ENCODE data around the gene SSC5D.

GRCh38 chr19:55540619-55541018, 52.4 kb downstream of the SSC5D start:
- TF ChIP-seq REST (IDR thresholded peaks at IDR 0.05; ENCODE audit: borderline replicate concordance) (no peak), REST (CRISPR knock-in tag; IDR thresholded peaks at IDR 0.05; ENCODE audit: low read depth) (no peak), LCOR (CRISPR knock-in tag; IDR thresholded peaks at IDR 0.05) (no peak), RFX5 (IDR thresholded peaks at IDR 0.05; ENCODE audit: low read depth, low read length) (no peak), CTCF (IDR thresholded peaks at IDR 0.05 in 2 of 3, conservative IDR thresholded peaks at IDR 0.05 in 1 of 3; ENCODE audit: insufficient read depth in 2 of 3, low read depth in 1 of 3, low read length in 3 of 3) (no peak), ATF6 (CRISPR knock-in tag; IDR thresholded peaks at IDR 0.05) (no peak)
